Measurements from ENCODE around the gene CACNA2D2. TPM values are rescaled to one million over a fixed set of nuclear protein-coding genes. Genes with fewer than 3 reads are reported as not detected.
A peak's percentile ranks its signal among the peaks of the same experiment; 100 is the strongest.

Gene CACNA2D2
- total RNA-seq, 1 donor from 2014 or later, result not detected

DNA sequence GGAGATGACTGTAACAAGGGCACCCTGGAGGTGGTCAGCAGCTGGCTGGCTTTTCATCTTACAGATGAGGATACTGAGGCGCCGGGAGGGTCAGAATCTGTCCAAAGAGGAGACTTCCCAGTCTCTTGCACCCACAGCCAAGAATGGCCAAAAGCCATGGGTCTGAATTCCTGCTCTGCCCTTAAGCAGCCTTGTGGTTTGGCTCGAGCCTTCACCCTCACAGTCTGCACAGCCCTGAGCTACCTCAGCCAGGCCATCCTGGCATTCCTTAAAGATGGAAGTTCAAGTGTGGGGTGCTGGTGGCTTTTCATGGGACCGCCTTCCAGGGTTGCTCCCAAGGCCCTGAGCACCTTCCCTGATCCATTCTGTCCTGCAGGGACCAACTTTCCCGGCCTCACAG, 59.2 kb downstream of the CACNA2D2 start:
- H3K36me3 ChIP-seq (ENCODE audit: control insufficient read depth, insufficient read depth, low read length), result no peaks in the 10 kb centered on the region
- peaks cover 15% of the 10 kb centered on the region for H3K27me3 ChIP-seq (ENCODE audit: control insufficient read depth, insufficient read depth, low read length)
- no peak for DNase-seq (ENCODE audit: low read depth)
- no peak overlapping the region for H3K4me3 ChIP-seq (ENCODE audit: low read depth, low read length)
- TF ChIP-seq, protein P1, sequence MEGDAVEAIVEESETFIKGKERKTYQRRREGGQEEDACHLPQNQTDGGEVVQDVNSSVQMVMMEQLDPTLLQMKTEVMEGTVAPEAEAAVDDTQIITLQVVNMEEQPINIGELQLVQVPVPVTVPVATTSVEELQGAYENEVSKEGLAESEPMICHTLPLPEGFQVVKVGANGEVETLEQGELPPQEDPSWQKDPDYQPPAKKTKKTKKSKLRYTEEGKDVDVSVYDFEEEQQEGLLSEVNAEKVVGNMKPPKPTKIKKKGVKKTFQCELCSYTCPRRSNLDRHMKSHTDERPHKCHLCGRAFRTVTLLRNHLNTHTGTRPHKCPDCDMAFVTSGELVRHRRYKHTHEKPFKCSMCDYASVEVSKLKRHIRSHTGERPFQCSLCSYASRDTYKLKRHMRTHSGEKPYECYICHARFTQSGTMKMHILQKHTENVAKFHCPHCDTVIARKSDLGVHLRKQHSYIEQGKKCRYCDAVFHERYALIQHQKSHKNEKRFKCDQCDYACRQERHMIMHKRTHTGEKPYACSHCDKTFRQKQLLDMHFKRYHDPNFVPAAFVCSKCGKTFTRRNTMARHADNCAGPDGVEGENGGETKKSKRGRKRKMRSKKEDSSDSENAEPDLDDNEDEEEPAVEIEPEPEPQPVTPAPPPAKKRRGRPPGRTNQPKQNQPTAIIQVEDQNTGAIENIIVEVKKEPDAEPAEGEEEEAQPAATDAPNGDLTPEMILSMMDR (IDR thresholded peaks at IDR 0.05; ENCODE audit: insufficient read depth, low read length, severe bottlenecking), result no peak
- FAIRE-seq, result no peak

DNA sequence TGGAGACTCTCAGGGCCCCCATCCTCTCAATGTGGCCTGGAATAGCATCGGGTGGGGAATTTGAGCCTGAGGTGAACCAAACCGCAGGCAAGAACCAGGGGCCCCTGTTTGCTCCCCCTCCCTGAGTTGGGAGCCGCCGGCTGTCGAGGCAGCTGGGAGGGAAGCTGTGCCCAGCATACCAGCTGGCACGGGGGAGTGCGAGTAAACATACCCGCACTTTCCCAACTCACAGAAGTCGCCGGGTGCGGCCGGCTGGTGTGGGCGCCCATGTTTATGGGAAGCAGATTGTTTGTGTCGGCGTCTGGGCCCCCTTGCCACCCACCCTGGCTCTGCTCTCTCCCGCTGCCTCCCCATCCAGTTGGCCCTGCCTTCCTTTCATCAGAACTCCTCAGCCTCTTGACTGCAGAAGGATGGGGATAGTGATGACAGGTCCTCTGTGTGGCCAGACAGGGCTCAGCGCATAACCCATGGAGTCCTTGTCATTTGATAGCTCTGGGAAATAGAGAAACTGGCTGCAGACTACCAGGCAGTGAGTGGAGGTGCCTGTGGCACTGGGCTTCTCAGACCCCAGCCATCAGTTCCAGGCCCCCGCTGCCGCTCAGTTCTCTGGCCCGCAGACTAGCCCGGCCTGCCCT, 60.4 kb downstream of the CACNA2D2 start:
- FAIRE-seq, result no peak
- Histone ChIP-seq H3K36me3 (ENCODE audit: control insufficient read depth, insufficient read depth, low read length) (no peaks in the 10 kb centered on the region), H3K27me3 (ENCODE audit: control insufficient read depth, insufficient read depth, low read length) (peaks cover 17% of the 10 kb centered on the region), H3K4me3 (ENCODE audit: low read depth, low read length) (no peak overlapping the region)
- DNase-seq (ENCODE audit: low read depth), result no peak
- TF ChIP-seq, protein P1 (IDR thresholded peaks at IDR 0.05; ENCODE audit: insufficient read depth, low read length, severe bottlenecking), result no peak

DNA sequence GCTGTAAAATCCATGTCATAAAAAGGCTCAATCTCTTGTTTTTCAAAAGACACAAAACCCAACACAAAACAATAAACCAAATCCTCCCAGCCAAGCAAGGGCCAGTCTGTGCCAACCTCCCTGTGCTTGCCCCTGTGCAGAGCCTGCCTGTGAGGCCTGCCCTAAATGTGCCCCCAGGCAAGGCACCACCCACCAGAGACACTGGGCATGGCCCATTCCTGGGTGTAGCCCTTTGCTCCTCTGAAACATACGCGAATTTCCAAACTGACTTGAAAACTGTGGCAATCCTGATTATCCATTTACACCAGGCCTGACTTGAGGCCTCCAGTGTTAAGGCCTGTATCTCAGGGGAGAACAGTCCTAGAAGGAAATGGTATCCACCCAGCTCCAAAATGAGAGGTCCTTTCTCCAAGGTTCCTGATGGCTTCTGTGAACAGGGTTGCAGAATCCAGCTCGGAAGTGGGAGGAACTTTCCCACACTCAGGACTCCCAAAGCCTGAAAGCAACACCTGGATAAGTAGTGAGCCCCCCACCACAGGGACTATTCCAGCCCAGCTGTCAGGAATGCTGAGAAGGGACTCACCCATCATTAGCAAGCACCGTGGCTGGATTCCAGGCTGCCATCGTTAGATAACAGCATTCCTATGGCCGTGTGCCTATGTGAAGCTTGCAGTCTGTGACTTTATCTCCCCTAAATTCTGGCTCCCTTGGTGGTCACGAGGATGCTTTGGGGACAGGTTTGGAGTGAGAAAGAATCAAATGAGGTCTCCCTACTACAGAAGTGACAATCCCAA, 61.8 kb downstream of the CACNA2D2 start:
- TF ChIP-seq, protein P1 (IDR thresholded peaks at IDR 0.05; ENCODE audit: insufficient read depth, low read length, severe bottlenecking), result no peak
- H3K36me3 ChIP-seq (ENCODE audit: control insufficient read depth, insufficient read depth, low read length), result no peaks in the 10 kb centered on the region
- no peak overlapping the region for H3K4me3 ChIP-seq (ENCODE audit: low read depth, low read length)
- DNase-seq (ENCODE audit: low read depth) (no peak), FAIRE-seq (peak; percentile 83)
- peaks cover 17% of the 10 kb centered on the region for H3K27me3 ChIP-seq (ENCODE audit: control insufficient read depth, insufficient read depth, low read length)

DNA sequence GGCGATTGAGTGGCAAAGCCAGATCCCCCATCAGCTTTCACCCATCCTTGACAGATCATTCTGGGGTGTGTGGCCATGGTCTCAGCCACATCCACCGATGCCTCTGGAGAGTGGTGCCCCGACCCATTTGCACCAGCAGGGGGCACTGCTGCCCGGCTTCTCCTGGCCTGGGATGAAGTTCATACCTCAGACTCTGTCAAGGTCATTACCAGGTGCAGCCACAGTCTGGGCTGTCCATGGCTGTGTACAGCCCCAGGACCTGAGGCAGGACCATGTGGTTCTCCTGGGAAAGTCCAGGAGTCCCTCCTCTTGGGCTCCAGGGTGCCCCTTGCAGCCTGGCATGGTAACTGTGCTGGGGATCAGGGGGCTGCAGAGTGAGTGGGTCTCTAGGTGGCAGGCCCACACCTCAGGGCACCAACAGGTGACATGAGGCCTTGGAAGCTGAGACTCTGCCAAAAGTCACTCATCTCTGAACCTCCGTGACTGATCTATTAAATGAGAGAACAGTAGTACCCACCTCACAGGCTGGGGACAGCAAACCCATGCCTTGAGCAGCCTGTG, 67.2 kb downstream of the CACNA2D2 start:
- TF ChIP-seq, protein P1 (IDR thresholded peaks at IDR 0.05; ENCODE audit: insufficient read depth, low read length, severe bottlenecking), result peak; percentile 88
- peak; percentile 47 for FAIRE-seq
- Histone ChIP-seq H3K4me3 (ENCODE audit: low read depth, low read length) (no peak overlapping the region), H3K27me3 (ENCODE audit: control insufficient read depth, insufficient read depth, low read length) (peaks cover 2% of the 10 kb centered on the region), H3K36me3 (ENCODE audit: control insufficient read depth, insufficient read depth, low read length) (no peaks in the 10 kb centered on the region)
- DNase-seq (ENCODE audit: low read depth), result peak; percentile 27

DNA sequence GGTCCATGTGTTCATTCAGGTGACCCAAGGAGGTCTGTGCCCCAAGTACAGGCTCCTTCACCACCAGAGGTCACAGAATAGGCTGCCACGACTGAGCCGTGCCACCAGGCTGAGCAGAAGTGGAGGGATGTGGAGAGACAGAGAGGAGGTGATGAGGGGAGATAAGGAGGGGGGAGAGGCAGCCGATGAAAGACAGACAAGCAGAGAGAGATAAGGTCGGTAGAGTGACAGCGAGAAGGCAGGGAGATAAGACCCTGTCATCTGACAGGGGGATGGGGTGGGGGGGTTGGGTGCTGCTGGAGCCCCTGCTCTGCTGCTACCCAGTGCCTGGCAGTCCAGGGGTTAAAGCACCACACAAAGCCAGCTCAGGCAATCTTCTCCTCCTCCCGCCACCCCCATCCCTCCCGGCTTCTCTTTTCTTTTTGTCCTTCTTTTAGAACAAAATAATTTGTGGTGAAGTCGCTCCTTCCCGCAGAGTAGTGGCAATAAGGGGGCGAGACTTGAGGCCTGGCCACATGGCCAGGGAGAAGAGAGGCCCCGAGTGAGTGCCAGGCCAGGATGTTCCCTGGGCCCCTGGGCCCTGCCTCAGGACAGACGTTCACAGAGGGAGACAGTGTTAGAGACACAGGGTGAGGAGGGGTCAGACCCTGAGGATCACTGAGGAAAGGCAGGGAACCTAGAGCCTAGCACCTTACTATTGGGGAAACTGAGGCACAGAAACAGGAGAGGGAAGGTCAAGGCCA, 67.9 kb downstream of the CACNA2D2 start:
- H3K4me3 ChIP-seq (ENCODE audit: low read depth, low read length), result no peak overlapping the region
- H3K36me3 ChIP-seq (ENCODE audit: control insufficient read depth, insufficient read depth, low read length), result no peaks in the 10 kb centered on the region
- no peak for FAIRE-seq
- TF ChIP-seq, protein P1 (IDR thresholded peaks at IDR 0.05; ENCODE audit: insufficient read depth, low read length, severe bottlenecking), result no peak
- DNase-seq (ENCODE audit: low read depth), result no peak
- H3K27me3 ChIP-seq (ENCODE audit: control insufficient read depth, insufficient read depth, low read length), result peaks cover 2% of the 10 kb centered on the region
